Endothelial cell of umbilical vein (primary cell): Measurements from ENCODE around the gene FBXO33.

Source experiments
- EZH2 ChIP-seq: IDR thresholded peaks from 2 replicates; pipeline ENCODE4 v1.6.1; 2012; ENCODE audit warnings: borderline replicate concordance, low read depth, mild to moderate bottlenecking, moderate library complexity, low read length, inconsistent platforms; ENCODE audit not compliant: severe bottlenecking
- MYC ChIP-seq: IDR thresholded peaks from one replicate; pipeline ENCODE4 v1.6.1; 2011; ENCODE audit warnings: mild to moderate bottlenecking, low read depth, low read length
- POLR2A ChIP-seq: IDR thresholded peaks from 2 replicates; pipeline ENCODE4 v1.6.1; 2012; ENCODE audit warnings: low read depth, mild to moderate bottlenecking, control low read depth, low read length
- POLR2AphosphoS5 ChIP-seq: IDR thresholded peaks from 2 replicates; pipeline ENCODE4 v1.6.1; 2012; ENCODE audit warnings: low read depth, mild to moderate bottlenecking, control low read depth, low read length, moderate library complexity; ENCODE audit not compliant: insufficient read depth
- TF ChIP-seq, protein P1 (sequence below), 2 donors: IDR thresholded peaks; 1 replicate in 1 of 2; 2 replicates in 1 of 2; pipeline ENCODE4 v1.5.1; 2011; ENCODE audit warnings: low read length in 2 of 2, mild to moderate bottlenecking in 2 of 2, moderate library complexity in 2 of 2, control low read depth in 1 of 2, inconsistent platforms in 1 of 2, low read depth in 1 of 2; ENCODE audit not compliant: insufficient read depth in 1 of 2; ENCODE audit errors: extremely low read depth in 1 of 2
- TF ChIP-seq, protein P2 (sequence below): IDR thresholded peaks from 2 replicates; pipeline ENCODE4 v1.6.1; 2011; ENCODE audit not compliant: insufficient read depth, insufficient read length

DNA sequence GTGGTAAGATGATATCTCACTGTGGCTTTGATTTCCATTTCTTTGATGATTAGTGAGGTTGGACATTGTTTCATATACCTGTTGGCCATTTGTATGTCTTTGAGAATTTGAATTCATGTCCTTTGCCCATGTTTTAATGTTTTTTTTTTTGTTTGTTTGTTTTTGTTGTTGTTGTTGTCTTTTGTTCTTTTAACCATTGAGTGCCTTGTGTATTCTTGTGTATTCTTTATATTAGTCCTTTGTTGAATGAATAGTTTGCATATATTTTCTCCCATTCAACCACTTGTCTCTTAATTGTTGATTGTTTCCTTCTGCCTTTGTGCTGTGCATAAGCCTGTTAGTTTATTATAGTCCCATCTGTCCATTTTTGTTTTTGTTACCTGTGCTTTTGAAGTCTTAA, 71.9 kb downstream of the FBXO33 start:
- TF ChIP-seq, protein P1, sequence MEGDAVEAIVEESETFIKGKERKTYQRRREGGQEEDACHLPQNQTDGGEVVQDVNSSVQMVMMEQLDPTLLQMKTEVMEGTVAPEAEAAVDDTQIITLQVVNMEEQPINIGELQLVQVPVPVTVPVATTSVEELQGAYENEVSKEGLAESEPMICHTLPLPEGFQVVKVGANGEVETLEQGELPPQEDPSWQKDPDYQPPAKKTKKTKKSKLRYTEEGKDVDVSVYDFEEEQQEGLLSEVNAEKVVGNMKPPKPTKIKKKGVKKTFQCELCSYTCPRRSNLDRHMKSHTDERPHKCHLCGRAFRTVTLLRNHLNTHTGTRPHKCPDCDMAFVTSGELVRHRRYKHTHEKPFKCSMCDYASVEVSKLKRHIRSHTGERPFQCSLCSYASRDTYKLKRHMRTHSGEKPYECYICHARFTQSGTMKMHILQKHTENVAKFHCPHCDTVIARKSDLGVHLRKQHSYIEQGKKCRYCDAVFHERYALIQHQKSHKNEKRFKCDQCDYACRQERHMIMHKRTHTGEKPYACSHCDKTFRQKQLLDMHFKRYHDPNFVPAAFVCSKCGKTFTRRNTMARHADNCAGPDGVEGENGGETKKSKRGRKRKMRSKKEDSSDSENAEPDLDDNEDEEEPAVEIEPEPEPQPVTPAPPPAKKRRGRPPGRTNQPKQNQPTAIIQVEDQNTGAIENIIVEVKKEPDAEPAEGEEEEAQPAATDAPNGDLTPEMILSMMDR (IDR thresholded peaks at IDR 0.05; ENCODE audit: extremely low read depth in 1 of 2, insufficient read depth in 1 of 2, low read depth in 1 of 2, low read length in 2 of 2): no peak
- TF ChIP-seq EZH2 (no peak), POLR2A (no peak), POLR2AphosphoS5 (no peak), MYC (no peak)
- TF ChIP-seq, protein P2, sequence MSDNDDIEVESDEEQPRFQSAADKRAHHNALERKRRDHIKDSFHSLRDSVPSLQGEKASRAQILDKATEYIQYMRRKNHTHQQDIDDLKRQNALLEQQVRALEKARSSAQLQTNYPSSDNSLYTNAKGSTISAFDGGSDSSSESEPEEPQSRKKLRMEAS: no peak
